ENCODE data around the gene TMEM266.

GRCh38 chr15:76176487-76177085 lies 116.8 kb downstream of the TMEM266 start:
- TF ChIP-seq CTCF (conservative IDR thresholded peaks at IDR 0.05; ENCODE audit: low read depth, low read length): no peak
- TF ChIP-seq MAZ (IDR thresholded peaks at IDR 0.05; ENCODE audit: borderline replicate concordance, low read depth, low read length): no peak
- no peak for TF ChIP-seq POLR2A (IDR thresholded peaks at IDR 0.05; ENCODE audit: low read depth, low read length)
- TF ChIP-seq ELK1 (IDR thresholded peaks at IDR 0.05; ENCODE audit: borderline replicate concordance, low read depth, low read length): no peak
- TF ChIP-seq BHLHE40 (IDR thresholded peaks at IDR 0.05; ENCODE audit: low read depth, low read length): no peak
- no peak for TF ChIP-seq RCOR1 (IDR thresholded peaks at IDR 0.05; ENCODE audit: insufficient replicate concordance, low read length)
- no peak for TF ChIP-seq MAFK (IDR thresholded peaks at IDR 0.05; ENCODE audit: low read depth, low read length)
- no peak for TF ChIP-seq SMC3 (IDR thresholded peaks at IDR 0.05; ENCODE audit: low read depth, low read length)
